Fibroblast of lung (primary cell): ENCODE data around the gene FAU. TPM values are rescaled to one million over a fixed set of nuclear protein-coding genes. Genes with fewer than 3 reads are reported as not detected.

ENCODE experiments used
- DNase-seq, 2 donors: peaks; one replicate each; pipeline versions ENCODE4 v3.0.0 to v3.0.0-alpha.2; 2010; ENCODE audit warnings: low read depth in 2 of 2
- H2AFZ ChIP-seq: 2 replicates; pipeline ENCODE4 v1.5.1; 2012; ENCODE audit warnings: low read length, control low read depth, inconsistent platforms
- H3K27ac ChIP-seq: 2 replicates; pipeline ENCODE4 v1.5.1; 2011; ENCODE audit warnings: low read length, control low read depth; ENCODE audit not compliant: insufficient read depth
- H3K27me3 ChIP-seq: 2 replicates; pipeline ENCODE4 v1.5.1; 2011; ENCODE audit warnings: mild to moderate bottlenecking, low read length; ENCODE audit not compliant: control insufficient read depth, insufficient read depth
- H3K36me3 ChIP-seq: 2 replicates; pipeline ENCODE4 v1.5.1; 2011; ENCODE audit warnings: low read length; ENCODE audit not compliant: control insufficient read depth, insufficient read depth
- H3K4me1 ChIP-seq: 2 replicates; pipeline ENCODE4 v1.5.1; 2011; ENCODE audit warnings: low read length; ENCODE audit not compliant: control insufficient read depth, insufficient read depth; ENCODE audit errors: extremely low read depth
- H3K4me2 ChIP-seq: 2 replicates; pipeline ENCODE4 v1.5.1; 2011; ENCODE audit warnings: low read length, control low read depth; ENCODE audit not compliant: insufficient read depth; ENCODE audit errors: extremely low read depth
- H3K4me3 ChIP-seq, 4 experiments: fragments of 200-600 bp in 1 of 4; sonication (generic) in 1 of 4; replicated peaks in 1 of 4; 2 replicates each; pipeline ENCODE4 v1.5.1; 2011 to 2016; ENCODE audit warnings: low read length in 4 of 4, low read depth in 3 of 4, mild to moderate bottlenecking in 3 of 4, control low read depth in 2 of 4, inconsistent platforms in 1 of 4, mixed read lengths in 1 of 4; ENCODE audit not compliant: insufficient read depth in 1 of 4; ENCODE audit errors: control extremely low read depth in 1 of 4
- H3K79me2 ChIP-seq: 2 replicates; pipeline ENCODE4 v1.5.1; 2012; ENCODE audit warnings: mild to moderate bottlenecking, low read length, inconsistent platforms; ENCODE audit not compliant: control insufficient read depth, insufficient read depth
- H3K9ac ChIP-seq: 2 replicates; pipeline ENCODE4 v1.5.1; 2011; ENCODE audit warnings: mild to moderate bottlenecking, low read length, control low read depth; ENCODE audit not compliant: insufficient read depth
- H3K9me3 ChIP-seq: 2 replicates; pipeline ENCODE4 v1.5.1; 2012; ENCODE audit warnings: low read depth, low read length; ENCODE audit not compliant: control insufficient read depth, insufficient read depth
- H4K20me1 ChIP-seq: 2 replicates; pipeline ENCODE4 v1.5.1; 2011; ENCODE audit warnings: low read length; ENCODE audit not compliant: control insufficient read depth, insufficient read depth; ENCODE audit errors: extremely low read depth
- EZH2 ChIP-seq: IDR thresholded peaks from 2 replicates; pipeline ENCODE4 v1.5.1; 2012; ENCODE audit warnings: low read length, control low read depth, mild to moderate bottlenecking; ENCODE audit errors: missing control alignments
- polyA plus RNA-seq, 2 donors: library from polyadenylated mRNA; depleted of rRNA in 1 of 2; stranded (reverse) in 1 of 2; unstranded in 1 of 2; fragments of >200 nt; gene quantifications; 2 replicates each; pipeline ENCODE4 v1.2.1, GENCODE V29; 2011 to 2012; ENCODE audit warnings: missing spikeins in 1 of 2
- total RNA-seq: library from RNA; depleted of rRNA; stranded (reverse); fragments of >200 nt; gene quantifications from 2 replicates; pipeline ENCODE4 v1.2.1, GENCODE V29; 2014
- TF ChIP-seq, protein P1 (sequence below), 2 donors: IDR thresholded peaks in 1 of 2; conservative IDR thresholded peaks in 1 of 2; 1 replicate in 1 of 2; 2 replicates in 1 of 2; pipeline ENCODE4 v1.5.1; 2011 to 2012; ENCODE audit warnings: low read length in 2 of 2, control low read depth in 1 of 2, inconsistent platforms in 1 of 2, low read depth in 1 of 2, mild to moderate bottlenecking in 1 of 2

Gene FAU
- total and polyA plus RNA-seq, 2 donors (not counting 1 experiment from before 2014, with no cell fraction given), result 256 to 336 TPM

- Histone ChIP-seq H3K4me2 (peak within 1 kb of the TSS; percentile 100), H2AFZ (peak within 1 kb of the TSS; percentile 82), H3K27me3 (no peaks in the 10 kb centered on the region), H4K20me1 (no peaks in the 10 kb centered on the region), H3K27ac (peak within 1 kb of the TSS; percentile 95), H3K9ac (peak within 1 kb of the TSS; percentile 86), H3K9me3 (no peaks in the 10 kb centered on the region), H3K79me2 (peaks cover 25% of the 10 kb centered on the region), H3K4me1 (peaks cover 10% of the 10 kb centered on the region), H3K4me3 (peak within 1 kb of the TSS; percentile 78 to 95 (median 86)), H3K36me3 (peaks cover 21% of the 10 kb centered on the region)
- DNase-seq, result peak; percentile 87 to 89
- TF ChIP-seq EZH2, result no peak
- TF ChIP-seq, protein P1, sequence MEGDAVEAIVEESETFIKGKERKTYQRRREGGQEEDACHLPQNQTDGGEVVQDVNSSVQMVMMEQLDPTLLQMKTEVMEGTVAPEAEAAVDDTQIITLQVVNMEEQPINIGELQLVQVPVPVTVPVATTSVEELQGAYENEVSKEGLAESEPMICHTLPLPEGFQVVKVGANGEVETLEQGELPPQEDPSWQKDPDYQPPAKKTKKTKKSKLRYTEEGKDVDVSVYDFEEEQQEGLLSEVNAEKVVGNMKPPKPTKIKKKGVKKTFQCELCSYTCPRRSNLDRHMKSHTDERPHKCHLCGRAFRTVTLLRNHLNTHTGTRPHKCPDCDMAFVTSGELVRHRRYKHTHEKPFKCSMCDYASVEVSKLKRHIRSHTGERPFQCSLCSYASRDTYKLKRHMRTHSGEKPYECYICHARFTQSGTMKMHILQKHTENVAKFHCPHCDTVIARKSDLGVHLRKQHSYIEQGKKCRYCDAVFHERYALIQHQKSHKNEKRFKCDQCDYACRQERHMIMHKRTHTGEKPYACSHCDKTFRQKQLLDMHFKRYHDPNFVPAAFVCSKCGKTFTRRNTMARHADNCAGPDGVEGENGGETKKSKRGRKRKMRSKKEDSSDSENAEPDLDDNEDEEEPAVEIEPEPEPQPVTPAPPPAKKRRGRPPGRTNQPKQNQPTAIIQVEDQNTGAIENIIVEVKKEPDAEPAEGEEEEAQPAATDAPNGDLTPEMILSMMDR (conservative IDR thresholded peaks at IDR 0.05 in 1 of 2, IDR thresholded peaks at IDR 0.05 in 1 of 2; ENCODE audit: low read depth in 1 of 2, low read length in 2 of 2), result no peak
These were observed 12.5 kb upstream of the FAU start, which contains the start of gene SYVN1 for GRCh38 chr11:65134240-65134951. Gene SYVN1, minus strand, starts transcription at chr11:65134519. Its CDS starts 918 bp downstream, at chr11:65133601.

- H3K4me3 ChIP-seq, result peak overlapping the region; percentile 78 to 95 (median 86)
- peak overlapping the region; percentile 95 for H3K27ac ChIP-seq
These were observed 11.8 kb upstream of the FAU start for GRCh38 chr11:65133724-65134123.

More at GRCh38 chr11:65133724-65134123, 11.8 kb upstream of the FAU start:
- no peaks in the 10 kb centered on the region for H3K27me3 ChIP-seq
- H3K79me2 ChIP-seq, result peaks cover 25% of the 10 kb centered on the region
- no peak overlapping the region for H2AFZ ChIP-seq
- H3K36me3 ChIP-seq, result peaks cover 25% of the 10 kb centered on the region
- no peaks in the 10 kb centered on the region for H3K9me3 ChIP-seq
- H3K4me2 ChIP-seq, result peak overlapping the region; percentile 81
- no peaks in the 10 kb centered on the region for H4K20me1 ChIP-seq
- DNase-seq, result peak in 1 of 2 donors; percentile 39
- H3K4me1 ChIP-seq, result peaks cover 10% of the 10 kb centered on the region
- H3K9ac ChIP-seq, result peak overlapping the region; percentile 86
- TF ChIP-seq, protein P1 (conservative IDR thresholded peaks at IDR 0.05 in 1 of 2, IDR thresholded peaks at IDR 0.05 in 1 of 2; ENCODE audit: low read depth in 1 of 2, low read length in 2 of 2), result no peak
- no peak for TF ChIP-seq EZH2
